Measurements from ENCODE around the gene BPNT1.
"Not testable (repeated sequence)": the region's sequence is repeated elsewhere in the genome, so short reads cannot be mapped to it uniquely, and the experiment has no call there.

The BPNT1 gene

GRCh38 chr1:220089650-220090556, at the start of gene BPNT1:
TSS of gene BPNT1 (minus strand) at chr1:220089788. CDS start at chr1:220079846, 9,942 bp downstream.
- peak; percentile 97 for DNase-seq

GRCh38 chr1:220137019-220137786, 47.6 kb upstream of the BPNT1 start:
- no peak for DNase-seq

DNA sequence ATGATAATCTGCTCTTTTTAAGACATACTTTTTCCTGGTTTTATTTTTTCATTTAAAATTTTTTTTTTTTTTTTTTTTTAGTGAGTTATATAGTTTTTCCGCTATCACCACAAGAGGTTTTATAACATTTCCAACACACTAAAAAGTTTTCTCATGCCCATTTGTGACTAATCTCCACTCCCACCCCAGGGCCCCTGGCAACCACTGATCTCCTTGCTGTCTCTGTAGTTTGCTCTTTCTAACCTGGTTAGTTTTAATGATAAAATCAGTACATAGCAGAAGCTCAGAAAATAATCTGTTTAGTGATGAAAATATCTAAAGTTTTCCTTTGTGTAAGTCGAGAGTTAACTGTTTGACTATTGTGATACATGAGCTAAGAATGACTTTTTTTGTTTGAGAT, 46.2 kb upstream of the BPNT1 start:
- DNase-seq: no peak

DNA sequence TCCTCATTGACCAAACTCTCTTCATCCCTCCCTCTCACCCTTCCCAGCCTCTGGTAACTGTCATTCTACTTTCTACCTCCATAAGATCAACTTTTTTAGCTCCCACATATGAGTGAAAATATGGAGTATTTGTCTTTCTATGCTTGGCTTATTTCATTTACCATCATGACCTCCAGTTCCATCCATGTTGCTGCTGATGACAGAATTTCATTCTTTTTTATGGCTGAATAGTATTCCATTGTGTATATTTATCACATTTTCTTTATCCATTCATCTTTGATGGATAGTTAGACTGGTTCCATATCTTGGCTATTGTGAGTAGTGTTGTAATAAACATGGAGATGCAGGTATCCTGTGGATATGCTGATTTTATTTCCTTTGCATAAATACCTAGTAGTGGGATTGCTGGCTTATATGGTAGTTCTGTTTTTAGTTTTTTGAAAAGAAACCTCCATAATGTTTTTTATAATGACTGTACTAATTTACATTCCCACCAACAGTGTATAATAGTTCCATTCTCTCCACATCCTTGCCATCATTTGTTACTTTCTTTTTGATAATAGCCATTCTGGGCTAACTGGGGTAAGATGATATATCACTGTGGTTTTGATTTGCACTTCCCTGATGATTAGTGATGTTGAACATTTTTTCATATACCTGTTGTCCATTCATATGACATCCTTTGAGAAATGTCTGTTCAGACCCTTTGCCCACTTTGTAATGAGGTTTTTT, 40.1 kb upstream of the BPNT1 start:
- no peak for DNase-seq

- no peak for DNase-seq
Observed at GRCh38 chr1:220127076-220127475, 37.5 kb upstream of the BPNT1 start.

- DNase-seq: no peak
Observed at GRCh38 chr1:220124542-220124941, 35.0 kb upstream of the BPNT1 start.

DNA sequence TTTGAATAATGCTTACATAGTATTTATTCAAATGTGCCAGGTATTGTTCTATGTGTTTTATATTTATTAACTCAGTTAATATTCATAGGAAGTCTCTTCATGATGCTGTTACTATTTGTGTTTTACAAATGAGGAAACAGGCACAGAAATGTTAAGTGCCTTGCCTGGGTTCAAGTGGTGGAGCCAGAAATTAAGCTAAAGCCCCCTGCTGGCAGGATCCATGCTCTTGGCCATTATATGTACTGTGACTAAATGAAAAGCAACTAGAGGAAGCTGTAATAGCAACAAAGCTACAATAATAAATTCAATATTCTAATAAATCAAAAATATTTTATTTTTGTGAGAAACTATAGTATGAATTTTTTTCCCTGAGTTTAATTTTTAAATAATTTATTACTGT, 34.3 kb upstream of the BPNT1 start:
- DNase-seq: peak; percentile 12

GRCh38 chr1:220123066-220123465, 33.5 kb upstream of the BPNT1 start:
- no peak for DNase-seq

GRCh38 chr1:220121791-220122530, 32.4 kb upstream of the BPNT1 start:
- DNase-seq: no peak

- no peak for DNase-seq
Observed at GRCh38 chr1:220119043-220119512, 29.5 kb upstream of the BPNT1 start.

- no peak for DNase-seq
Observed at GRCh38 chr1:220113136-220113695, 23.6 kb upstream of the BPNT1 start.

DNA sequence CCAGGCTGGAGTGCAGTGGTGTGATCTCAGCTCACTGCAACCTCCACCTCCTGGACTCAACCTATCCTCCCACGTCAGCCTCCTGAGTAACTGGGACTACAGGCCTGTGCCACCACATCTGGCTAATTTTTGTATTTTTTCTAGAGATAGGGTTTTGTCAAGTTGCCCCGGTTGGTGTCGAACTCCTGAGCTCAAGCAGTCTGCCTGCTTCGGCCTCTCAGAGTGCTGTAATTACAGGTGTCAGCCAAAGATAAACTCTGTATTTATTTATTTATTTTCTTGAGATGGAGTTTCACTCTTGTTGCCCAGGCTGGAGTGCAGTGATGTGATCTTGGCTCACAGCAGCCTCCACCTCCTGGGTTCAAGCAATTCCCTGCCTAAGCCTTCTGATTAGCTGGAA, 23.0 kb upstream of the BPNT1 start:
- not testable (repeated sequence) for DNase-seq

DNA sequence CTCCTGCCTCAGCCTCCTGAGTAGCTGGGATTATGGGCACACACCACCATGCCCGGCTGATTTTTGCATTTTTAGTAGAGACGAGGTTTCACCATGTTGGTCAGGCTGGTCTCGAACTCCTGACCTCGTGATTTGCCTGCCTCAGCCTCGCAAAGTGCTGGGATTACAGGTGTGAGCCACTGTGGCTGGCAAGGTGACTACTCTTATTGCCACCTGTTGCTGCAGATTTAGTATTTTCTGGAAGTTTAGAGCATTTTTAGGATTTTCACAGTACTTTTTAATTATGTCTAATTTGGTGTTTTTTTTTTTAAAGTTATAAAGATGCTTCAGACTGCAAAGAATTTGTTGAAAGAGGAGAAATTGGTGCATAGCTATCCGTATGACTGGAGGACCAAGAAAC, 20.9 kb upstream of the BPNT1 start:
- not testable (repeated sequence) for DNase-seq

GRCh38 chr1:220099826-220100225, 10.2 kb upstream of the BPNT1 start:
- no peak for DNase-seq

DNA sequence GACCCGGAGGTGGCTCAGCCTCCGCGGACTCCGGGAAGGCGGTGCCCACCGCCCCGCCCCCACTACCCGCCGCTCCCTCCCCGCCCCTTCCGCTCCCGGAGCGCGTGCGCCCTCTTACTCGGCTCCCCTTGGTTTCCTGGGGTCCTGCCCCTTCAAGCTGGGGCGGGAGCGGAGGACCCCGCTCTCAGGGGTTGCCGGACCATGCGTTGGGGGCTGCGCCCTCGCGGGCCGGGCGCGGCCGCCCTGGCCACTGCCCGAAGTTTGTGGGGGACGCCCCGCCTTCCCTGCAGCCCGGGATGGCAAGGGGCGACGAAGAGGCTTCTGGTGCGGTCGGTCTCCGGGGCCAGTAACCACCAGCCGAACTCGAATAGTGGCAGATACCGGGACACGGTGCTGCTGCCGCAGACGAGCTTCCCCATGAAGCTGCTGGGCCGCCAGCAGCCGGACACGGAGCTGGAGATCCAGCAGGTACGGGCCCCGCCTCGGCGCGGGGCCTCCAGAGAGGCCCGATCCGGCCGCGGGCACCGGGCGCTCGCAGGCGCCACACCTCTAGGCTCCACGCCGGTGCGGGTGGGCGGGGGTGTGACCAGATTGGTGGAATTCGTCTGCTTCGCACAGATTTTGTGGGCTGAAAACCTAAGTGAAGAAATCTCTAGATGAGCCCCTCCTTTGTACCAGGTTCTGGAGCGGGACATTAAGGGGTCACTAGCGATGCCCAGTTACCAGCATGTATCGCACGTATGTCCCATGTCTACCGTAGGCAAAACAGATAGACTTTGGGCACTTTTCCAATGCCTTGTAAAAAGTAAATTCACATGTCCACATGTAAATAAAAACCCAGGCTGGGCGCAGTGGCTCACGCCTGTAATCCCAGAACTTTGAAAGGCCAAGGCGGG, 4.7 kb upstream of the BPNT1 start, which contains the start of gene IARS2:
Gene IARS2 (plus strand): TSS at position 117 of the 896 bp plus-strand sequence. CDS start 85 bp downstream, at position 202.
- DNase-seq: peak; percentile 59

DNA sequence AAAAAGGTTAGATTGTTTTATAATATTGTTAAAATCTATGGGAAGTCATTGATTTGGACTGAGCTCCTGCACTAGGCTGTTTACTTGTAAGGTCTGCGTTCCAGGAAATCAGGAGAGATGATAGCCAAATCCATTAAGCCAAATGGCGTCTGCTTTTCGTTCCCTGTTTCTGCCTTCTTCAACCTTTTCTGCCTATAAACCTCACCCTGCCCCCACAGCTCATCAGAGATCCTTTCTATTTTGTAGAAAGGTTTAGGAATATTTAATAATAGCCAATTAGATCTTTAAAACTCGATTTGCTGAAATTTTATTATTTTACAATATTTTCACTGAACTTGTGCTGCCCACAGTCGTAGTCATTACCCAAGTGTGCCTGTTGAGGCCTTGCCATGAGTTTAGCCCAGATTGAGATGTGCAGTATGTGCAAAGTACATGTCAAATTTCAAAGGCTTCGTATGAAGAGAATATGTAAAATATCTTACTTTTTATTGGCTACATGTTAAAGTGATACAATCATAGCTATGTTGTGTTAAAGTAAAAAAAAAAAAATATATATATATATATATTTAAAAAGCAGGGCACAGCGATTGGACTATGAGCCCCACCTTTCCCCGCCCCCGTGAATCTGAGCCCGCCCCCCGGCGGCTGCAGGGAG, 3.9 kb upstream of the BPNT1 start:
- no peak for DNase-seq

DNA sequence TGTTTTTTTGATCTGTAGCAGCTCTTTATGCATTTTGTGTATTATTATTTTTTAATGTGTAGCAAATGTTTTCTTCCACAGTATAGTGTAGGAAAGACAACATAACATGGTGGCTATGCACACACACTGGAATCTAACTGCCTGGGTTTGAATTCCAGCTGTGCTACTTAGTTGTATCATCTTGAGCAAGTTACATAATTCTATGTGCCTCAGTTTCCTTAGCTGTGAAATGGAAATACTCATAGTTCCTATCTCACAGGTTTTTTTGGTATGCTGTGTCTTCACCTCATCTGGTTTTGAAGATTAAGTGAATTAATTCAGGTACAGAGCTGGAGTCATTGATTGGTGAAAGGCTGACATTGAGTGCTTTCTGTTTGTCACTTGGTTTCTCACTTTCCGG, 3.1 kb upstream of the BPNT1 start:
- DNase-seq: no peak

DNA sequence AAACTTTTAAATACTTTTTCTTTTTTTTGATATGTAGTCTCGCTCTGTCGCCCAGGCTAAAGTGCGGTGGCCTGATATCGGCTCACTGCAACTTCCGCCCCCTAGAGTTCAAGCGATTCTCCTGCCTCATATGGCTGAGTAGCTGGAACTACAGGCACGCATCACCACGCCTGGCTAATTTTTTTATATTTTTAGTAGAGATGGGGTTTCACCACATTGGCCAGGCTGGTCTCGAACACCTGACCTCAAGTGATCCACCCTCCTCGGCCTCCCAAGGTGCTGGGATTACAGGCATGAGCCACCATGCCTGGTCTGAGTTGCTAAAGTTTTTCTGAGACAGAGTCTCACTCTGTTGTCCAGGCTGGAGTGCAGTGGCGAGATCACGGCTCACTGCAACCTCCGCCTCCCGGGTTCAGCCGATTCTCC, 3.3 kb downstream of the BPNT1 start:
- not testable (repeated sequence) for DNase-seq

- no peak for DNase-seq
Observed at GRCh38 chr1:220084460-220084859, 5.1 kb downstream of the BPNT1 start.

DNA sequence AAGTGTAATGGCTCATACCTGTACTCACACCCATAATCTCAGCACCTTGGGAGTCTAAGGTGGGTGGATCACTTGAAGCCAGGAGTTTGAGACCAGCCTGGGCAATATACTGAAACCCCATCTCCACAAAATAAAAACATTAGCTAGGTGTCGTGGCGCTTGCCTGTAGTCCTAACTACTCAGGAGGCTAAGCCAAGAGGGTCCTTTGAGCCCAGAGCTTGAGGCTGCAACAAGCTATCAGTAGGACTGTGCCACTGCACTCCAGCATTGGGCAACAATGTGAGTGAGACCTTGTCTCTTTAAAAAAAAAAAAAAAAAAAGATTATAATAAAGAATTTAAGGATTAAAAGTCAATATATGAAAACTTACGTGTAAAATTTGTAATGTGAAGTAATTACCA, 11.7 kb downstream of the BPNT1 start:
- no peak for DNase-seq
